CD4-positive, alpha-beta memory T cell (primary cell): ENCODE results near the gene CTDNEP1. TPM values are rescaled to one million over a fixed set of nuclear protein-coding genes. Genes with fewer than 3 reads are reported as not detected.

Source experiments
- CTCF ChIA-PET: fragments of 350-600 bp; sonication (Branson Sonifier 250); formaldehyde crosslinking; loops from one replicate; lab custom pipeline; 2021; ENCODE audit warnings: inconsistent platforms; ENCODE audit not compliant: partially characterized antibody; lab: Charles Lee
- POLR2A ChIA-PET: fragments of 350-600 bp; sonication (Branson Sonifier 250); formaldehyde crosslinking; loops from one replicate; lab custom pipeline; 2021; ENCODE audit not compliant: partially characterized antibody; lab: Charles Lee
- DNase-seq, 5 donors: peaks; one replicate each; pipeline versions ENCODE4 v3.0.0 to v3.0.0-alpha.2; 2020 to 2022; ENCODE audit warnings: mixed read lengths in 1 of 5
- H3K27ac ChIP-seq: one replicate; pipeline ENCODE4 v1.7.0; 2013; ENCODE audit warnings: low read depth, low read length
- H3K27me3 ChIP-seq: 2 replicates; pipeline ENCODE4 v1.7.0; 2013; ENCODE audit warnings: mild to moderate bottlenecking, low read length, moderate library complexity; ENCODE audit not compliant: insufficient read depth
- H3K36me3 ChIP-seq: 2 replicates; pipeline ENCODE4 v1.7.0; 2013; ENCODE audit warnings: mild to moderate bottlenecking, low read length, moderate library complexity; ENCODE audit not compliant: insufficient read depth
- H3K4me1 ChIP-seq: 2 replicates; pipeline ENCODE4 v1.7.0; 2013; ENCODE audit warnings: mild to moderate bottlenecking, low read length, moderate library complexity; ENCODE audit not compliant: insufficient read depth
- H3K4me3 ChIP-seq, 2 donors: one replicate each; pipeline ENCODE4 v1.7.0; 2013; ENCODE audit warnings: low read length in 2 of 2, mild to moderate bottlenecking in 1 of 2
- H3K9me3 ChIP-seq, 2 donors: one replicate each; pipeline ENCODE4 v1.7.0; 2013; ENCODE audit warnings: low read length in 2 of 2, control low read depth in 1 of 2; ENCODE audit not compliant: control insufficient read depth in 1 of 2
- H3K27ac Mint-ChIP-seq, 7 donors: one replicate each; pipeline ENCODE4 v1.8.0; 2020 to 2021; ENCODE audit warnings: mixed read lengths in 7 of 7, mild to moderate bottlenecking in 6 of 7, inconsistent platforms in 3 of 7, moderate library complexity in 3 of 7
- H3K27me3 Mint-ChIP-seq, 2 donors: one replicate each; pipeline ENCODE4 v1.8.0; 2020 to 2021; ENCODE audit warnings: mixed read lengths in 2 of 2
- H3K36me3 Mint-ChIP-seq, 2 donors: one replicate each; pipeline ENCODE4 v1.8.0; 2020 to 2021; ENCODE audit warnings: mixed read lengths in 2 of 2, inconsistent platforms in 1 of 2, mild to moderate bottlenecking in 1 of 2
- H3K4me1 Mint-ChIP-seq, 4 donors: one replicate each; pipeline ENCODE4 v1.8.0; 2020 to 2021; ENCODE audit warnings: mixed read lengths in 4 of 4, mild to moderate bottlenecking in 1 of 4
- H3K4me3 Mint-ChIP-seq, 8 donors: one replicate each; pipeline ENCODE4 v1.8.0; 2020 to 2021; ENCODE audit warnings: mixed read lengths in 8 of 8, mild to moderate bottlenecking in 7 of 8, moderate library complexity in 6 of 8, inconsistent platforms in 3 of 8
- H3K9me3 Mint-ChIP-seq, 8 donors: one replicate each; pipeline ENCODE4 v1.8.0; 2020 to 2021; ENCODE audit warnings: mixed read lengths in 8 of 8, mild to moderate bottlenecking in 5 of 8, inconsistent platforms in 3 of 8, moderate library complexity in 1 of 8
- intact Hi-C: fragments of 100-400 bp; cut with micrococcal nuclease; formaldehyde crosslinking; loops from one replicate; pipeline ENCODE4 v1.15.1; 2023
- polyA plus RNA-seq, 2 donors: library from polyadenylated mRNA; unstranded; fragments of 300-500 nt; fragmentation: Illumina TruSeq; gene quantifications; one replicate each; pipeline ENCODE4 v1.2.3, GENCODE V29; 2021
- total RNA-seq, 2 experiments: library from RNA; stranded (reverse); gene quantifications; one replicate each; pipeline ENCODE4 v1.2.3, GENCODE V29; 2021

The CTDNEP1 gene
- total and polyA plus RNA-seq, 4 experiments from 2014 or later: 42.4 to 157 (median 102) TPM

DNA sequence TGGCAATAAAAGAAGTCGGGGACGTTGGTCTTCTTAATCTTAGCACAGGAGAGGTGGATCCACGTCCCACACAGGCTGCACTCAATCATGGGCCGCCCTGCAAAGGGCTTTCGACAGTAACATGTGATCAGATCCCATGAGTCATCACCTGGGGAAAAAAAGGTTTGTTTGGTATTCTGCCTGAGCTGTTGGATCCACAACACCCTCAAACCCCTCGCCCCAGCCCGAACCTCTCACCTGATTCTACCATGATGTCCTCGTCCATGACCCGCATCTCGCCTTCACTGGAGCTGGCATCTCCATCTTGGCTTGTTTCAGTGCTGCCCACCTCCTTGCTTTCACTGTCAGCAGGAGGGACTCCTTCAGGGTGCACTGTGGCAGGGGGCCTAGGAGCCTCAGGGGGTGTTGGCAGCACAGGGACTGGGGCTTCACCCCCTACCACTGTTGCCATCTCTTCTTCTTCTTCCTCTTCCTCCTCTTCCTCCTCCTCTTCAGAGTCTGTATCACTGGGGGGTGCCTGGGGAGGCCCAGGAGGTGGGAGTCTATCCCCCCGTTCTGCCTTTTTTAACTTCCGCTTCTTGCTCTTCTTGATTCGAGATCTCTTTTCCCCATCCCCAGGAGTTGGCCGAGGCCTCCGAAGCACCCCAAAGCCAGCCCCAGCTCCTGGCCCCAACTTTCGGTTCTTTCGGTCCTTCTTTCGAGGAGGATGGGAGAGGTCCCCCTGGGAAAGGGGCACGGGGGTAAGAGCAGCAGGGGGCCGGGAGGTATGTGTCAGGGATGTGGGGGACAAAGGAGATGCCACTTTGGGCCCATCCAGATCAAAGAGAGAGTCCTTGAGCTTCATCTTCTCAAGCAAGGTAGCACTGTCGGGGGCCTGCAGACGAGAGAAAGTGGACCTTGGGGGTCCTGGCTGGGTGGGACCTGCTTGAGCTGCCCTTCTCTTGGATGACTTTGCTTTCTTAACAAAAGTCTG lies 15.6 kb downstream of the CTDNEP1 start:
- Mint-ChIP-seq H3K36me3 (peaks cover 19 to 53% of the 10 kb centered on the region in 2 donors), H3K27me3 (no peaks in the 10 kb centered on the region), H3K4me3 (peak overlapping the region in 6 of 8 donors; percentile 17 to 97 (median 94)), H3K27ac (peak overlapping the region; percentile 77 to 98 (median 96)), H3K9me3 (no peaks in the 10 kb centered on the region), H3K4me1 (peaks cover 41 to 76% (median 57%) of the 10 kb centered on the region in 4 donors)
- Histone ChIP-seq H3K27me3 (no peaks in the 10 kb centered on the region), H3K27ac (no peak overlapping the region), H3K36me3 (peaks cover 22% of the 10 kb centered on the region), H3K4me1 (peaks cover 68% of the 10 kb centered on the region), H3K4me3 (no peak overlapping the region), H3K9me3 (no peaks in the 10 kb centered on the region)
- CTCF ChIA-PET: interaction anchor here (1.2 to 6.0 kb wide), 4 partner anchors 15 to 16 kb away, joined by 3 to 48 read pairs (median 10); partner anchors contain the start of genes ACADVL, CTDNEP1 and DLG4
- POLR2A ChIA-PET: interaction anchor here (0.7 to 17.6 kb wide), 4 partner anchors 14 to 190 kb away, joined by 3 to 435 read pairs (median 59); partner anchors contain the start of genes ACADVL, CTDNEP1, DLG4 and ELP5
- DNase-seq: no peak
- intact Hi-C loops: loop anchor here (10.0 kb wide), 1 partner anchor 609 kb away; no protein-coding TSS in a partner anchor

DNA sequence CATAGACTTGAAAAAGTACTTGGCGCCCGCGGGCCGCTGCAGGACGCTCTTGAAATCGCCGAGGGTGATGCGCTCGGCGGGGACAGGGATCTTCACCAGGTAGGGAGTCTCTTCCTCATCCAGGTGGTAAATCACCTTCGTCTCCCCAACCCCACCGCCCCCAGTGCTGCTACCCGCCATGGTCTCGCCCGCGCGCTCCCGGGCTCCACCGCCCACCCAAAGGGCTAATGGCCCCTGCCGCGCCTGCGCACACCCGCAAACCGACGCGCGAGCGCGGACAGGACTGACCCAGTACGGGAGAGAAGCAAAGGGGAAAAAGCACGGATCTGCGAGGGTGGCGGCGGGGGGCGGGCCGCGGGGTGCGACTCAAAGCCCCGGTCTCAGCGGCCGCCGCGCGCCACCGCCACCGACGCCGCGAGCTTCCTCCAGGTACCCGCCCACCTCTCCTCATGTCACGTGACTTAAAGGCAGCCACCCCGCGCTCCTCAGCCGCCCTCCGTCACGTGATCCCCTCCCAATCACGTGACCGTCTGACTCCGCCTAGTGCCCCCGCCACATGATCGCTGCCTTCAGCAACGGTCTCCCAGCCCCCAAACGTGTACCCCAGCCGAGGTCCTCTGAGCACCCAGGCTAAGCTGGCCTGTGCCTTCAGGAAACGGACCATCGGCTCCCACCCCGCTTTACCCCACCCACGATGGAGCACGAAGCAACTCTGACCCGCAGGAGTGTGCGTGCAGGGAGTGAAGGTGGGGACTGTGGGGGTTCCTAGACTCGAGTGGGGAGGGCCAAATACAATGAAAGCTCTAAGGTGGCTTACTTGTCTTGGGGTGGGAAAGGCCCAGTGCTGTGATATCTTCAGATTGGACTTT lies 17.2 kb downstream of the CTDNEP1 start, which contains the start of gene DVL2:
TSS of gene DVL2 (minus strand) at position 435 of the 869 bp plus-strand sequence. CDS start at position 180, 255 bp downstream.
- peak within 1 kb of the TSS; percentile 87 for H3K27ac ChIP-seq
- H3K4me1 ChIP-seq: peaks cover 54% of the 10 kb centered on the region
- Mint-ChIP-seq H3K4me3 (peak within 1 kb of the TSS; percentile 89 to 97 (median 93)), H3K27ac (peak within 1 kb of the TSS; percentile 94 to 98 (median 96)), H3K4me1 (peaks cover 34 to 60% (median 48%) of the 10 kb centered on the region in 4 donors), H3K27me3 (no peaks in the 10 kb centered on the region), H3K36me3 (peaks cover 18 to 50% of the 10 kb centered on the region in 2 donors), H3K9me3 (no peaks in the 10 kb centered on the region)
- intact Hi-C loops: loop anchor here (1.0 to 10.0 kb wide), 2 partner anchors 15 to 610 kb away; partner anchors contain the start of genes ACADVL and DLG4
- no peaks in the 10 kb centered on the region for H3K9me3 ChIP-seq
- ChIA-PET CTCF (interaction anchor here (0.6 to 6.0 kb wide), 3 partner anchors 14 to 26 kb away, joined by 3 to 48 read pairs (median 3); partner anchors contain the start of genes ACADVL and DLG4), POLR2A (interaction anchor here (0.5 to 17.6 kb wide), 20 partner anchors 9 to 453 kb away, joined by 3 to 435 read pairs (median 4); partner anchors contain the start of genes ACADVL, ACAP1, ATP1B2 and CTDNEP1)
- peak within 1 kb of the TSS; percentile 48 to 98 for H3K4me3 ChIP-seq
- no peaks in the 10 kb centered on the region for H3K27me3 ChIP-seq
- DNase-seq: peak; percentile 93 to 97 (median 94)
- peaks cover 26% of the 10 kb centered on the region for H3K36me3 ChIP-seq

DNA sequence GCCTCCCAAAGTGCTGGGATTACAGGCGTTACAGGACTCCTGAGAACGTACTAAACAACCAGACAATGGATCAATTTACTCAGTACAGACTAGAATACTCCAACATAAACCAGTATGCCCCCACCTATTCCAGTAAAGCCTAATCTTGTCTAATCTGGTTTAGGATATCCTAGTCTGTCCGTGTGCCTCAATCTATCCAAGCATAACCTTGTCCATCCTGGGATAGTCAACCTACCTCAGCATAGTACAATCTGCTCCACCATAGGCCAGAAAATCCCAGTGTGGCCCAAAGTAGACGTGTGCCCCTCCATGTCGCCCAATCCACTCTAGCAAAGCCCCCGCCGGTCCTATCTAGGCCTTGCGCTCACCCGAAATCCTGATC lies 17.8 kb downstream of the CTDNEP1 start:
- POLR2A ChIA-PET: interaction anchor here (0.5 to 17.6 kb wide), 17 partner anchors 9 to 454 kb away, joined by 3 to 435 read pairs (median 4); partner anchors contain the start of genes ACADVL, ACAP1, ATP1B2 and CTDNEP1
- H3K4me1 Mint-ChIP-seq: peaks cover 34 to 60% (median 47%) of the 10 kb centered on the region in 4 donors

DNA sequence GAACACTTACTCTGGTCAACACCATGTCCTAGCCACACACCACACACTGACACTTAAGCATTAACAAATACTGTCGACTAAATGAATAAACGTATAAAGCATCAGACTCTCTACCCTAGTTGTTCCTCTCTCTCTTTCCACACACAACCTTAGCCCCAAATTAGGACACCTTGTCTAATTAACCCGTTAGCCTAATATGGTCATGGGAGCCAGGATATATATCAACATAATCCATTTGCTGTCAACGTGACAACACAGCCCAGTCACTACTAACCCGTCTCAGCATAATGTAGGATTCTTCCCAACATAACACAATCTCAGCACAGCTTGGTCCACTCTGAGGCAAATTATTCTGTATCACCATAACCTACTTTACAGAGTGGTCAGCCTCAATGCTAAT lies 19.4 kb downstream of the CTDNEP1 start:
- intact Hi-C loops: loop anchor here (10.0 kb wide), 1 partner anchor 613 kb away; no protein-coding TSS in a partner anchor
- no peaks in the 10 kb centered on the region for H3K27me3 ChIP-seq
- H3K27ac ChIP-seq: no peak overlapping the region
- H3K9me3 ChIP-seq: no peaks in the 10 kb centered on the region
- no peaks in the 10 kb centered on the region for H3K27me3 Mint-ChIP-seq
- H3K9me3 Mint-ChIP-seq: no peaks in the 10 kb centered on the region
- peaks cover 24 to 52% of the 10 kb centered on the region in 2 donors for H3K36me3 Mint-ChIP-seq
- peaks cover 49% of the 10 kb centered on the region for H3K4me1 ChIP-seq
- peak overlapping the region in 7 of 8 donors; percentile 3 to 46 (median 32) for H3K4me3 Mint-ChIP-seq
- no peak for DNase-seq
- CTCF ChIA-PET: interaction anchor here (6.0 kb wide), 1 partner anchor 12 kb away, joined by 48 read pairs; the partner anchor contains the start of genes ACADVL and DLG4
- H3K36me3 ChIP-seq: peaks cover 40% of the 10 kb centered on the region
- peaks cover 32 to 56% (median 41%) of the 10 kb centered on the region in 4 donors for H3K4me1 Mint-ChIP-seq
- peak overlapping the region in 4 of 7 donors; percentile 2 to 46 (median 10) for H3K27ac Mint-ChIP-seq
- POLR2A ChIA-PET: interaction anchor here (17.6 kb wide), 1 partner anchor 11 kb away, joined by 435 read pairs; the partner anchor contains the start of genes ACADVL and DLG4
- no peak overlapping the region for H3K4me3 ChIP-seq

More for the DNA sequence above, 17.8 kb downstream of the CTDNEP1 start:
- Histone ChIP-seq H3K27ac (peak overlapping the region; percentile 87), H3K4me1 (peaks cover 54% of the 10 kb centered on the region), H3K36me3 (peaks cover 32% of the 10 kb centered on the region), H3K4me3 (peak overlapping the region; percentile 48 to 98), H3K27me3 (no peaks in the 10 kb centered on the region), H3K9me3 (no peaks in the 10 kb centered on the region)
- CTCF ChIA-PET: interaction anchor here (1.0 to 6.0 kb wide), 2 partner anchors 13 to 20 kb away, joined by 3 to 48 read pairs; partner anchors contain the start of genes ACADVL and DLG4
- Mint-ChIP-seq H3K9me3 (no peaks in the 10 kb centered on the region), H3K36me3 (peaks cover 21 to 52% of the 10 kb centered on the region in 2 donors), H3K4me3 (peak overlapping the region; percentile 89 to 97 (median 93)), H3K27me3 (no peaks in the 10 kb centered on the region), H3K27ac (peak overlapping the region; percentile 87 to 98 (median 96))
- intact Hi-C loops: loop anchor here (1.0 to 10.0 kb wide), 2 partner anchors 14 to 611 kb away; partner anchors contain the start of genes ACADVL and DLG4
- no peak for DNase-seq

DNA sequence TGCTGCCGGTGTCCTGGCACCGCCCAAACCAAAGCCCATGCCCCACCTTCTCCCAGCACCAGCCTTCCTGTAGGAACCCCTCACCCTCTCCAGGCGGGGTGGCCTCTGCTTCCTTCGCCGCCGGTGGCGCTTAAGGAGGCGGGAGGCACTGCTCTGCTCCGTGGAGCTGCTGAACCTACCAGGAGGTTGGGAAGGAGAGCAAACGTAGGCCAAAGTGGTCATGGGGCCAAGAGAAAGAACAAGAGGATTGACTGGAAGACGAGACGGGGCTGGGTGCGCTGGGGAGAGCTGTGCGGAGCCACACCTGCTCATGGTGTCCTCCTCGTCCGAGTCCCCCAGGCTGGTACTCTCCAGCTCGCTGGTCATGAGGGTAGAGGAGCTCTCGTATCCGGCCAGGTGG lies 22.0 kb downstream of the CTDNEP1 start:
- intact Hi-C loops: no loop called here
- H3K27me3 Mint-ChIP-seq: no peaks in the 10 kb centered on the region
- Histone ChIP-seq H3K4me1 (peaks cover 23% of the 10 kb centered on the region), H3K36me3 (peaks cover 35% of the 10 kb centered on the region), H3K4me3 (no peak overlapping the region), H3K27me3 (no peaks in the 10 kb centered on the region), H3K27ac (no peak overlapping the region), H3K9me3 (no peaks in the 10 kb centered on the region)
- no peak overlapping the region for H3K27ac Mint-ChIP-seq
- ChIA-PET POLR2A (interaction anchor here (1.1 to 17.6 kb wide), 3 partner anchors 9 to 10 kb away, joined by 3 to 435 read pairs (median 5); partner anchors contain the start of genes ACADVL, DLG4 and PHF23), CTCF (interaction anchor here (6.0 kb wide), 1 partner anchor 9 kb away, joined by 48 read pairs; the partner anchor contains the start of genes ACADVL and DLG4)
- H3K4me1 Mint-ChIP-seq: peaks cover 18 to 35% (median 24%) of the 10 kb centered on the region in 4 donors
- no peak overlapping the region for H3K4me3 Mint-ChIP-seq
- H3K36me3 Mint-ChIP-seq: peaks cover 14 to 52% of the 10 kb centered on the region in 2 donors
- no peaks in the 10 kb centered on the region for H3K9me3 Mint-ChIP-seq
- DNase-seq: no peak

DNA sequence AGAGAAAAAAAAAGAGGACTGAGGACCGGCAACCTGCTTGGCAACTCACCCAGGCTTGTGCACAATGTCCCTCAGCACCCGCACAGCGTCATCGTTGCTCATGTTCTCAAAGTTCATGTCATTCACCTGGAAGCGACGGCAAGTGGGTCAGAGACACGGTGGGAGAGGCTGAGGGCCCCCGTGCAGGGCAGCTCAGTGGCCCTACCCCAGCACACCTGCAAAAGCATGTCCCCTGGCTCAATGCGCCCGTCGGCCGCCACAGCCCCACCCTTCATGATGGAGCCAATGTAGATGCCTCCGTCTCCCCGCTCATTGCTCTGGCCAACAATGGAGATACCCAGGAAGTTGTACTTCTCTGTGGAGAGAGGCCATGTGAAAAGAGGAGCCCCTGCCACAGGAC lies 22.6 kb downstream of the CTDNEP1 start:
- Mint-ChIP-seq H3K27ac (no peak overlapping the region), H3K9me3 (no peaks in the 10 kb centered on the region), H3K4me1 (peaks cover 18 to 31% (median 21%) of the 10 kb centered on the region in 4 donors), H3K36me3 (peaks cover 15 to 55% of the 10 kb centered on the region in 2 donors), H3K4me3 (no peak overlapping the region), H3K27me3 (no peaks in the 10 kb centered on the region)
- Histone ChIP-seq H3K36me3 (peaks cover 38% of the 10 kb centered on the region), H3K27ac (no peak overlapping the region), H3K4me3 (no peak overlapping the region), H3K4me1 (peaks cover 22% of the 10 kb centered on the region), H3K9me3 (no peaks in the 10 kb centered on the region), H3K27me3 (no peaks in the 10 kb centered on the region)
- DNase-seq: no peak
- CTCF ChIA-PET: interaction anchor here (0.7 kb wide), 1 partner anchor 31 kb away, joined by 3 read pairs; no protein-coding TSS in a partner anchor
- POLR2A ChIA-PET: interaction anchor here (17.6 kb wide), 1 partner anchor 8 kb away, joined by 435 read pairs; the partner anchor contains the start of genes ACADVL and DLG4
- intact Hi-C loops: no loop called here
